ENCODE measurements around the gene CAPN13.

DNA sequence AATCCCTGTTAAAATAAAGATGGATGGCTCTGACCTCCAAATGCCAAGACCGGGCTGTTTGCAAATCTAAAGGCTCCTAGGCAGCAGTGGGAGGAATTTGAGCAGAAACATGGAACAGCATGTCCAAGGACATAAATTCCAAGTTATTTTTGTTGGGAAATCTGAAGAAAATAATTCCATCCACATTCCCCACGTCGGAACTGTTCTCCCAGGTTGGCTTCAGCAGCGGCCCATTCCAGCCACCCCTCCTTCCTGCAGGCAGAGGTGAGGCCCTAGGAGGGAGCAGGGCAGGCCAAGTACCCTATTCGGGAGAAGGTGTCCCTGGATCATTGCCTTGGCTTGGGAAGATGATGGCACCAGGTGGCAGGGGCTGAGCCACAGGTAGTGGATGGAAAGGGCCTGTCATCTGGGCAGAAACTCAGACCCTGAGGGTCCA lies 117.1 kb downstream of the CAPN13 start:
- no peak for TF ChIP-seq CTCF (IDR thresholded peaks at IDR 0.05 in 8 of 11, conservative IDR thresholded peaks at IDR 0.05 in 3 of 11)
- TF ChIP-seq POLR2A (IDR thresholded peaks at IDR 0.05): no peak

Data from spleen (tissue), 7 donors.